AG20443 (cell line): ENCODE results near the gene GUCY1A2.
"Not testable (repeated sequence)": the region's sequence is repeated elsewhere in the genome, so short reads cannot be mapped to it uniquely, and the experiment has no call there.

Experiments used
- DNase-seq: peaks from one replicate; pipeline ENCODE4 v3.0.0; 2012; ENCODE audit warnings: low spot score, mixed read lengths

GUCY1A2 gene

DNA sequence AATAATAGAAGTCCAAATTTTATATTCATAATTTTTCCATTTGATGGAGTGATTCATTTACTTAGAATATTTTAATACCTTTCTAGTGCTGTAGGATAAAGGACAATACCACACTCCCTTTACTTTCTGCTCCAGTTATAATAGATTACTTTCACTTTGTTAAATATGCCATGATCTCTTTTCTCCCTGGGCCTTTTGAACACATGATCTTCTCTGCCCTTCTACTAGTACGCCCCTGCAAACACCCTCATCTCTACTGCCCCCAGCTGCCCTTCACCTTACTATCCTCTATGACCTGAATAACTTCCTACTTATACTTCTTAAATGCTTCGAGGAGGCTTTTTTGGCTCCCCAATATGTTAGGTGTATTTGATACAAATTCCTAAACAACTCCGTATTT, 177.3 kb downstream of the GUCY1A2 start:
- no peak for DNase-seq

DNA sequence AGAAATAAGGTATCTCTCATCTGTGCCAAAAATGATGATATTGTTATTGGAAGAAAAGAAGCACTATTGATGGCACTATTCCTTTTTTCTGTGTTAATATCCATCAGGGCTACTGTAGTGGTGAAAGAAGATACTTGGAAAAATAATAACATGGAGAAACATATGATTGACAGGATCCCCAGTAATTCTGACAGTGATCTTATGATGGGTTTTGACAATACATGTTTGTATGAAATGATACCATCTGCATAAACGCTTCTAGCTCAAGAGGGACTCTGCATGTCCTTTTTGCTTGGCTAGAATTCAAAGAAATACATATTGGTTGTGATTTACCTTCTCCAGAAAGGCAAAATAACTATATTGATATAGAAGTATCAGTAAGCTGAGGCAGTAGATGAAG, 178.1 kb downstream of the GUCY1A2 start:
- no peak for DNase-seq

DNA sequence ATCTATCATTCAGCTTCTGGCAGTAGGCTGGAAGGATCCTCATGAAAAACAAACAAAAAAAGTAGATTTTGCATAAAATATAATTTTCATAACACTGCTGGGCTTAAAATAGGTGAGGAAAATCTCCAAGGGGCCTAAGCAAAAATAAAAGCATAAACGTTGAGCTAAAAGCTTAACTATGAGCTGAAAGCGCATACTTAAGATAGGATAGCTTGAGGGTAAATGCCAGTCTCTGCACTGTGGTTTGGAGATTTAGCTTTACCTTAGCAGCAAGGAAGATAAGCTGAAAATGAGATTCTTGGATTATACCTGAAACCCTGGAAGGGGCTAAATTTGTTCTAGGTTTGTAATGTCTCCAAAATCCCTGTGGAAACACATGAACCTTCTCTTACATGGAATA, 183.7 kb downstream of the GUCY1A2 start:
- DNase-seq, result no peak

DNA sequence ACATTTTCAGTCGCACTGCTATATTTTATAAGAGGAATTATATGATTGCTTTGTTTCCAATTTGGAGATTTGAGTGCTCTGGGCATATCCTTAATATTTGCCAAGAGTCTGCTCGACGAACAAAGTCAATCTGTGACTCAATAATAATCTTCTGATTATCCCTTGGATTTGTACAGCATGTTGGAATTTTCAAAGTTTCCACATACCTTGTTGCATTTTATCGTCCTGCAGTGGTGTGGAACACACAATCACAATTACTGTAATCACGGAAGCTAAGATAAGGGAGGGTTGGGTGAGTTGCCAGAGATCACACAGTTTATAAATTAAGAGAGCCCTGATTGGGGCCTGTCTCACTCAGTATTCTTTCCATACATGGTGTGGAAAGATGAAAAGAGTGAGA, 189.3 kb downstream of the GUCY1A2 start:
- no peak for DNase-seq

DNA sequence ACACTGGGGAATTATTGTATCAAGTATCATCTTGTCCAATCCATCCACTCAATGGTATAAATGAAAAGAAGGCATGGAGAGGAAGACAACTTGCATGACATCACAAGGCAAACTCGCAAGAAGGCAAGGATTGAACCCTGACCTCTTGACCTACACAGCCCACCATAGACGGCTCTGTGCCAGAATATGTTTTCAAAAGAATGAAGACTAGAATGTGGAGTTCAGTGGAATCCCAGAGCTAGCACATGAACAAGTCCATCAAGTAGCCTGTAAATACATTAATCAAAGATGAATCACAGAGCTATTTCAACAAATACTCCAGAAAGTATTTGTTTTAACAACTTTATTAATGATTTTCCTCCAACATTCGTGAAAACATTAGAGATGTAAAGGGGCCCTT, 189.7 kb downstream of the GUCY1A2 start:
- DNase-seq, result no peak

DNA sequence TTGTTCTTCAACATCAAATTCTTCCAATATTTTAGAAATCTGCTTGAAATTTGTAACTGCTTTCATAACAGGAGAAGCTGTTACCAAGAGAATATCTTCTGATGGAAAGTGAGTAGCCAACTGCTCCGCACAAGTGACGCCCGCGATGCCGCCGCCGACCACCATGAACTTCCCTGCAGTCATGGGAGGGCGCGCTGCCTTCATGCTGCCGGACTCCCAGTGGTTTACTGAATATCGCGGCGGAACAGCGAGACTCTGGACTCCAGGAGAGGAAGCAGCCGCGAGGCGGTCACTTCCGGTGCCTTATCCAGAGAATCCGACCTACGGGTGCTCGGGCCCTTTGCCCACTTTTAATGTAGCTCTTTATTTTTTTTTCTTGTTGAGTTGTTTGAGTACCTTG, 190.6 kb downstream of the GUCY1A2 start:
- no peak for DNase-seq

DNA sequence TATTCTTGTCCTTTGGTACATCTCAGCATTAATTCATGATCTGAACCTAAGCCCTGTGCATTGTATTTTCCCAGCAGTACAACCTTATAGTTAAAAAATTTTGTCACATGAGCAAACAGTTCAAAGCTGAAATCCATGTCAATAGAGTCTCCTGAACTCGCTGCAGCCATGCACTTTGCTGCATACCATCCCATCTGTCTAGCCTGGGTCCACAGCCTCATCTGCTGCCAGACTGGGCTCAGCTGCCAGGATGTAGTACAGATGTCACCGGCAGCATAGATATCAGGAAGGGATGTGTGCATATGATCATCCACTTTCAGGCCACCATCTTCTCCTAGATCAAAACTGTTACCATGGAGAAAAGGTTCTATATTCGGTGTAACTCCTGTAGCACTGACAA, 191.7 kb downstream of the GUCY1A2 start:
- not testable (repeated sequence) for DNase-seq

DNA sequence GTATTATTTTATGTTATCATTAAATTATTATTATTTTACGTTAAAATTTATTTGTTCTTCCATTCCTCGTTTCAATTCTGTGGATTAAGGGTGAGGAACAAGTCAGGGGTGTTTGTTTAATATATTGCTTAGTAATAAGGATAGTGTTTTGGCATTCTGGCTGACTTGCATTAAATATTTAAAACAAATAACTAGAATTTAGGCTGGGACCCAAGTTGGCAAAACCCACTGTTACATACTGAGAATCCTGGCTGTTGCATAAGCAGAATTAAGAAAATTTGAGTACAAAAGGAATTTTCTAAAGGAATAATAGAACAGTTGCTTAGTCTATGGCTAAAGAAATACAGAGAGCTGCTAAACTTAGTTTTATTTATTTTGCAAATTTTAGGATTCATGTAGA, 196.4 kb downstream of the GUCY1A2 start:
- DNase-seq, result no peak

DNA sequence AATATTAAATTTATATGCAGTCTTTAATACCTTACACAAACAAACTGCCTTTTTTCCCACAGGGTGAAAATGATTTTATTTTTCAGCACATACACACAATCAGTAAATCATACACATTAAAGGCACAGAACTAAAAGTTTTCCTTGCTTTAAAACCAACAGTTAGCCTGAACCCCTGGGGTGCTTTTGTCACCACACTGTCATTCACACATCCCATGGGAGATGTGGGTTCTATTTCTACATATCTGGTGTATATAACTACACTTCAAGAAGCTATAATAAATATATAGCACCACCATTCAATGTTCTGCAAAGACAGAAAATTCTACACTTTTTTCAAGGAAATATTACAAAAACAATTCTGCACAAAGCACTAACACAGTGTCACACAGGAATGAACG, 197.0 kb downstream of the GUCY1A2 start:
- no peak for DNase-seq

DNA sequence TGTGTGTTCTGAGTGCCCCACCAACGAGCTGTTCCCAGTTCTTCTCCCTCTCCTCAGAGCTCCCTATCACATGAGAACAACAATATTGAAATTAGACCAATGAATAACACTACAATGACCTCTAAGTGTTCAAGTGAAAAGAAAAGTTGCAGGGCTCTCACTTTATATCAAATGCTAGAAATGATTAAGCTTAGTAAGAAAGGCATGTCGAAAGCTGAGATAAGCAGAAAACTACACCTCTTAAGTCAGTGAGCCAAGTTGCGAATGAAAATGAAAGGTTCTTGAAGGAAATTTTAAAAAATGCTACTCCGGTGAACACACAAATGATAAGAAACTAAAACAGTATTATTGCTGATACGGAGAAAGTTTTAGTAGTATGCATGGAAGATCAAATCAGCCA, 199.8 kb downstream of the GUCY1A2 start:
- no peak for DNase-seq

DNA sequence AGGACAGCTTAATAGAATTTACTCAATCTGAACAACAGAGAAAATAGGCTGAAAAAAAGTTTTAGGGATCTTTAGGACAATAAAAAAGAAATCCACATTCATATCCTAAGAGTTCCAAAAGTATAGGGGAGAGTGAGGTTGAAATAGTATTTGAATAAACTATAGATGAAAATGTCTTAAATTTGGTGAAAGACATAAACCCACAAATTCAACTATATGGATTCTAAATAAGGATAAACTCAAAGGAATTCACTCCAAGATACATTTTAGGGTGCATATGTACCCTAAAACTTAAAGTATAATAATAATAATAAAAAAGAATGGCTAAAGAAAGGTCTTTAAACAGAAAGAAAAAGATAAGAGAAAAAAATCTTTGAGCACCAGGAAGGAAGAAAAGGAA, 203.1 kb downstream of the GUCY1A2 start:
- no peak for DNase-seq

DNA sequence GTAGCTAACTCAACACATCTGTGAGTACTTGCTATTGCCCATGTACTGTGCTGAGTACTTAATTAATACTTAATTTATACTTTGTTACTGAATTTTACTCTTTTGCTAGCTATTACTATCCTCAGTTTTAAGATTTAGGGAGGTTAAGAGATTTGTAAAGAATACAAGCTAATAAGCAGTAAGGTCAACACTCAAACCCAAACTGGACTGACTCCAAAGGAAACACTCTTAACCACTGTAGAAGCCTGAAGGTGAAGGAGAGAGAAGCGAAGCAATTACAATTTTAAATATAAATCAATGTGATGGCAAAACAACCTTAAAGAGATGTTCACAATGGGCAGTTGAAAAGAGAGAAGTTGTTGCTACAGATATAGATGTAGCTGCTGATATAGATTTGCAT, 204.5 kb downstream of the GUCY1A2 start:
- no peak for DNase-seq

DNA sequence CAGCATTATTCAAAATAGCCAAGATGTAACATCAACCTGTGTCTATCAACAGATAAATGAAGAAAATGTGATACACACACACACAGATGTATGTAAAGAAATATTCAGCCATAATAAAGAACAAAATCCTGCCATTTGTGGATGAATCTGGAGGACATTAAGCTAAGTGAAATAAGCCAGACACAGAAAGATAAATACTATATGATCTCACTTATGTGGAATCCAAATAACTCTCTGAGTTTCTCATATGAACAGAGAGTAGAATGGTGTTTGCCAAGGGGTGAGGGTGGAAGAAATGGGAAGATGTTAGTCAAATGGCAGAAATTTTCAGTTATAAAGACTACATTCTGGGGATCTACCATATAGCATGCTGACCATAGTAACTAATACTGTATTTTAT, 224.2 kb downstream of the GUCY1A2 start:
- DNase-seq, result no peak

DNA sequence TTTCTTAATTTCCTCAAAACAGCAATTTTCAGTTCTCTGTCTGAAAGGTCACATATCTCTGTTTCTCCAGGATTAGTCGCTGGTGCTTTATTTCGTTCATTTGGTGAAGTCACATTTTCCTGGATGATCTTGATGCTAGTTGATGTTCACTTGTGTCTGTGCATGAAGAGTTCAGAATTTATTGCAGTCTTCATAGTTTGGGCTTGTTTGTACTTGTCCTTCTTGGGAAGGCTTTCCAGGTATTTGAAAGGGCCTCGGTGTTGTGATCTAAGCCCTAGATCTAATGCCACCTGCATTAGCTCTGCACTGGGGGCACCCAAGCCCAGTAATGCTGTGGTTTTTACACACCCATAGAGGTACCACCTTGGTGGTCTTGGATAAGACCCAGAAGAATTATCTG, 228.9 kb downstream of the GUCY1A2 start:
- no peak for DNase-seq

DNA sequence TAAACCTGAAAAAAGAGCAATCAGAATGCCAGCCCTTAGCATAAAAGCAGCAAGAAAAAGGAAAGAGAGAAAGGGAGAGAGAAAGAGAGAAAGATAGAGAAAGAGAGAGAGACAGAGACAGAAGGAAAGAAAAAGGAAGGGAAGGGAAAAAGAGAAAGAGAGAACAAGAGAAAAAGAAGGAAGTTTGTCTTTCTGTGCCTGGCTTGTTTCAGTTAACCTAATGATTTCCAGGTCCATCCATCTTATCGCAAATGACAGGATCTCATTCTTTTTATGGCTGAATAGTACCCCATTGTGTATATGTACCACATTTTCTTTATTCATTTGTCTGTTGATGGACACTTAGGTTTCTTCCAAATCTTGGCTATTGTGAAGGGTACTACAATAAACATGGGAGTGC, 230.8 kb downstream of the GUCY1A2 start:
- no peak for DNase-seq

DNA sequence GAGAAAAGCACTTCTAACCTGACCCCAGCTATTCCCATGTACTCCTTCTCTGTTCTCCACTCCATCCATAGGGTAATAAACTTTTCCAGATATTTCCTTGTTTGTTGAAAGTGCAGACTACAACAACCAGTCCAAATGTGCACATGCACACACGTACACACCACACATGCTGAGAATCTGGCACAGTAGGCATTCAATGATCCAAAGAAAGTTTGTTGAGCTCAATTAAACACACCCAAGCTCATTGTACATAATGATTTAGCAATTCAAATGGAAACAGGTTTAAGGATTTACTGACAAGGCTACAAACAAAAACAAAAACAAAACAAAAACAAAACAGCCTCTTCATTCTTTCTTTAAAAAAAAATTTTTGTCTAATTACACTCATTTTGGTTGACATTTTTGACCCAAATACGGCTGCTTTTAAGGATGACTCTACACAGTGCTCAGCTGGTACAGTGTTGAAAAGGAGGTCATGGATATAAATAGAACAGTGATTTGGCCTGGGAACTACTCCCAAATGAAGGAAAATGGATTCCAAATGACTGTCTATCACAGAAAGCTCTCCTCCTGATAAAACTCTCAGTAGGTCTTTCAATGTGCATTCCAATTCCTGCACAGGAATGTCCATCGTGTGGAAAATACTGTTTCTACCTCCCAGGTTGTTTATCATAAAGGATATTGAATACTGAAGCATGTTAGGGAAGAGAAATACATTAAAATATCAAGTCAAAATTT, 232.2 kb downstream of the GUCY1A2 start:
- no peak for DNase-seq

DNA sequence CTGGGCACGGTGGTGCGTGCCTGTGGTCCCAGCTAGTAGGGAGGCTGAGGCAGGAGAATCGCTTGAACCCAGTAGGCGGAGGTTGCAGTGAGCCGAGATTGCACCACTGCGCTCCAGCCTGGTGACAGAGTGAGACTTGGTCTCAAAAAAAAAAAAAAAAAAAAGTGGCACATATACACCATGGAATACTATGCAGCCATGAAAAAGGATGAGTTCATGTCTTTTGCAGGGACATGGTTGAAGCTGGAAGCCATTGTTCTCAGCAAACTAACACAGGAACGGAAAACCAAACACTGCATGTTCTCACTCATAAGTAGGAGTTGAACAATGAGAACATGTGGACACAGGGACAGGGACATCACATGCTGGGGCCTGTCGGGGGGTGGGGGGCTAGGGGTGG, 241.0 kb downstream of the GUCY1A2 start:
- not testable (repeated sequence) for DNase-seq

DNA sequence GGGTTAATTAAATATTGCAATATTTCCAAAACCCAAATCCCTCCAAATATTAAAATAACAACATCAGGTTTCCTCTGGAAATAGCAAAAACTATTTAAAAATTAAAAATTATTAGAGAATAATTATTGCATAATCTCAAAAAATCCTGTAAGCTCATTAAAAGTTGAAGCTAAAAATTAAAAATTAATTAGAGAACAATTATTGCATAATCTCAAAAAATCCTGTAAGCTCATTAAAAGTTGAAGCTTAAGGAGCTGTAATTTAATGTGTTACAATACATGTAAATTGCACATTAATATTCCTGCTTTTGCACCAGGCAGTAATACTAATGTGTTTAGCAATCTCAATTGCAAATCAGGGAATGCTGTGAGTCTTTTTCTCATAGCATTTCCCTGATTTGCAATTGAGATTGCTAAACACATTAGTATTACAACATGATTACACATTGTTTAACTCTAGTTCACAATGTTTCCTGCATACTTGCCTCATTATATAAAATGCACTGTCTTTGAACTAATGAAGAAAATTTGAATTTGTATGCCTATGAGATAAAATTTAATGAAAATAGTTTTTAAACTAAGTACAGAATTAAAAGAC, 247.7 kb downstream of the GUCY1A2 start:
- no peak for DNase-seq

DNA sequence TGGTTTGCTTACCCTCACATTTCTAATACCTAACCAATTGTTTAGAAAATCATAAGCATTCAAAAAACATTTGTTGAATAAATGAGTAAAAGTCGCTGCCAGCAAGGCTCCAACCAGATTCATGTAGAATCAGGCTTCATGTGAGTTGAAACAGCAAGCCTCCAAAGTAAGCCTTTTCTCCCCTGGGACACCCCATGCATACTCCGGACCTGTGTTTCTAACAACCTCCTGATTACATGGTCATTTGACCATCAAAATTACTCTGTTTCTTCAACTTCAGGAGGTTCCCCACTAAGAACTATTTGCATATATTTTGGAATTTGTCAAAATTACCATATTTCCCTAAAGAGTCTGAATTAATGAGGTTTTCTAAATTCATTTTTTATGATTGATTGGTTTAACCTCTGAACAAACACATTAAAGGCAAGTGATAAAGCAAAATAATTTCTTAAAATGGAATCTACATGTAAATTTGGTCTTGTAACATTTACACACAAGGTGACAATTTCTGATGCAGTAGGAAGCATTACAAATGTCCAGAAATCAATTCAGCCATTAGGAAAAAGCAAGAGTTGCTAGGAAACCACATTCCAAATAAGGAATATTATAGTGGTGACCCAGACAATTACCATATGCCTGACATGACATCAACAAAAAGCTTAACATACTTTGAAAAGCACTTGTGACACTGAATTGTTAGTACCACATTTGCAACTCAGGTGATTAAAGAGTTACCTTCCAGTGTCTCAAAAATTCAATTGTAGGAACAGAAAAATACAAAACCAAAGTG, 252.6 kb downstream of the GUCY1A2 start:
- DNase-seq, result no peak

DNA sequence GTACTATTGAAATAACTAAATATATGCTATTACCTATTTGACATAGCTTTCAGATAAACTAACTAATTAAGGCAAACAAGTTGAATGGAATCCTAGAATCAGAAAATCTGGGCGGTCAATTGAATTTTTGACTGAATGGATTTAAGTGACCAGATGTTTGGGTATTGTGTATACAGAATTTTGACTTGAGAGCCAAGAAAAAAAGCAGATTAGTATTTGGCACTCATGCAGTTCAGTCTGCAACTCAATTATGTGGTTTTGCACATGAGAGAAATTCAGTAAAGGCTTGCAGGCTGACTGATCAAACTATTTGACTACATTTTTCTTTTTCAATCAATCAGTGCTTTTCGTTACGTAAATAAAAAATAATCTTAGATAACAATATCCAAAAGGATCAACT, 254.8 kb downstream of the GUCY1A2 start:
- DNase-seq, result no peak

DNA sequence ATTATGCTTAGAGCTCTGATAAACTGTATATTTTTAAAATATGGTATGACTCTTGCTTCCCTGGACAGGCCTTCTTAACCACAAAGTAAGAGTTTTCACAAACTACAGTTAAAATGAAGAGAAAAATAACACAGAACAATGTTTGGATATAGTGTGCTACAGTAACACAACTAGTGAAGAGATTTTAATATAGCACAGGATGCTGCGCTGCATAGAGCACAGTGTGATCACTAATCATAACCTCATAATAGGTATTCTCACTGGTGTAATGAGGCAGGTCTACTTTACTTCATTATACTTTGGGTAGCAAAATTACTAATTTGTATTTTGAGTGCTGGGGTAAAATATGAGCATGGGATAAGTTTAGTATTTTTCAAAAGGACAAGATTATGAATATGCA, 256.5 kb downstream of the GUCY1A2 start:
- no peak for DNase-seq

DNA sequence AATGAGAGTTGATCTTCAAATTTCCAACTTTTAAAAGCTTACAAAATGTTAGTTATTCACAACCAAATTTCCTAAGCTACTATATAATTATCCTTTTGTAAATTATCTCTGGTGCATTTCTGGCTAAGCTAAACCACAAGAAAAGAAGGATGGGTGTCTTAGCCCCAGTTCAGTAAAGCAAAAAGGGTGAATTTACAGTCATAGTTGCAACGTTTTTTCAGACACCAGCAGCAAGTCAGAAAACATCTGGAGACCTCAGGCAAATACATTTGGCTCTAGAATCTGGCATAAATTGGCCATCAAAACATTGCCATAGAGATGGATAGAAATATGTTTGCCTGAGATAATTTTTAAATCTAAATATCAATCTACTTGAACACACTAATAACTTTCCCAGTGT, 257.0 kb downstream of the GUCY1A2 start:
- DNase-seq, result no peak

DNA sequence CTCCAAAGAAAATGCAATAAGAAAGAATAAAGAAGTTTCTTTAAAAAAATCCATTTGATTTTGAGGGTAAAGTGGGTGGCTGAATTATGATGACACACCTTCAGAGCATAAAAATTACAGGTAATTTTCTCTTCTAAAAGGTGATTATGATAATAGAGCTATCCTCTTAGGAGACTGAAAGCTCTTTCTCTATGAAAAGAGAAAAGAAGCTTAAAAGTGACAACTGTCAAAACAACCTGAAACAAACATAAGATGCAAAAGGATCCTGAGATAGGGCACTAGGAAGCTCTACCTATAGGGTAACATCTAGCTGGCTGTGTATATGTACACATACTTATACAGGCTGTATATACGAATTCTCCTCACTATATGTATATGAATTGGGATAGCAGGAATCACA, 270.2 kb downstream of the GUCY1A2 start:
- DNase-seq, result no peak
